Activated naive CD4-positive, alpha-beta T cell treated with anti-CD3 and anti-CD28 coated beads for 36 hours (primary cell): ENCODE data around the gene GRIK5. TPM values are rescaled to one million over a fixed set of nuclear protein-coding genes. Genes with fewer than 3 reads are reported as not detected.
"Not testable (repeated sequence)": the region's sequence is repeated elsewhere in the genome, so short reads cannot be mapped to it uniquely, and the experiment has no call there.

ENCODE experiments used
- CTCF ChIA-PET: fragments of 350-600 bp; sonication (Branson Sonifier 250); formaldehyde crosslinking; loops from one replicate; lab custom pipeline; 2021; ENCODE audit warnings: antibody characterized with exemption; lab: Charles Lee
- DNase-seq: peaks from one replicate; pipeline ENCODE4 v3.0.0-alpha.2; 2020
- H3K27ac Mint-ChIP-seq: one replicate; pipeline ENCODE4 v1.8.0; 2021; ENCODE audit warnings: mild to moderate bottlenecking, mixed read lengths
- H3K27me3 Mint-ChIP-seq: one replicate; pipeline ENCODE4 v1.8.0; 2021; ENCODE audit warnings: low read depth, mixed read lengths
- H3K36me3 Mint-ChIP-seq: one replicate; pipeline ENCODE4 v1.8.0; 2021; ENCODE audit warnings: low read depth, mixed read lengths
- H3K4me1 Mint-ChIP-seq: one replicate; pipeline ENCODE4 v1.8.0; 2021; ENCODE audit warnings: low read depth, mixed read lengths
- H3K4me3 Mint-ChIP-seq: one replicate; pipeline ENCODE4 v1.8.0; 2021; ENCODE audit warnings: mild to moderate bottlenecking, moderate library complexity, mixed read lengths
- H3K9me3 Mint-ChIP-seq: one replicate; pipeline ENCODE4 v1.8.0; 2021; ENCODE audit warnings: mixed read lengths
- intact Hi-C: fragments of 100-400 bp; cut with micrococcal nuclease; formaldehyde crosslinking; loops from one replicate; pipeline ENCODE4 v1.15.1; 2023
- total RNA-seq, 2 experiments: library from RNA; stranded (reverse); gene quantifications; one replicate each; pipeline ENCODE4 v1.2.3, GENCODE V29; 2021

Gene GRIK5
- total RNA-seq, 2 experiments from 2014 or later = 1.9 to 2.2 TPM

GRCh38 chr19:41997121-41997850, 72.7 kb downstream of the GRIK5 start:
- intact Hi-C loops = loop anchor here (5.0 kb wide), 1 partner anchor 35 kb away; no protein-coding TSS in a partner anchor
- no peaks in the 10 kb centered on the region for H3K9me3 Mint-ChIP-seq
- no peaks in the 10 kb centered on the region for H3K36me3 Mint-ChIP-seq
- H3K4me3 Mint-ChIP-seq = no peak overlapping the region
- H3K27me3 Mint-ChIP-seq = peaks cover 63% of the 10 kb centered on the region
- H3K4me1 Mint-ChIP-seq = peaks cover 27% of the 10 kb centered on the region
- H3K27ac Mint-ChIP-seq = no peak overlapping the region
- DNase-seq = peak; percentile 52
- CTCF ChIA-PET = interaction anchor here (0.6 to 2.3 kb wide), 3 partner anchors 38 to 112 kb away, joined by 3 to 6 read pairs (median 3); no protein-coding TSS in a partner anchor

- Mint-ChIP-seq H3K36me3 (no peaks in the 10 kb centered on the region), H3K4me1 (peaks cover 27% of the 10 kb centered on the region), H3K4me3 (no peak overlapping the region), H3K27me3 (peaks cover 53% of the 10 kb centered on the region), H3K27ac (no peak overlapping the region), H3K9me3 (no peaks in the 10 kb centered on the region)
- DNase-seq = no peak
- CTCF ChIA-PET = interaction anchor here (0.6 to 2.3 kb wide), 4 partner anchors 39 to 243 kb away, joined by 3 to 6 read pairs (median 4); no protein-coding TSS in a partner anchor
- intact Hi-C loops = loop anchor here (5.0 kb wide), 1 partner anchor 36 kb away; no protein-coding TSS in a partner anchor
Observed at GRCh38 chr19:41995959-41996797, 73.8 kb downstream of the GRIK5 start.

- peaks cover 45% of the 10 kb centered on the region for H3K27me3 Mint-ChIP-seq
- intact Hi-C loops = loop anchor here (5.0 kb wide), 1 partner anchor 37 kb away; no protein-coding TSS in a partner anchor
- H3K9me3 Mint-ChIP-seq = no peaks in the 10 kb centered on the region
- H3K36me3 Mint-ChIP-seq = no peaks in the 10 kb centered on the region
- CTCF ChIA-PET = interaction anchor here (1.0 to 2.3 kb wide), 2 partner anchors 40 to 242 kb away, joined by 4 to 6 read pairs; no protein-coding TSS in a partner anchor
- H3K27ac Mint-ChIP-seq = no peak overlapping the region
- DNase-seq = no peak
- H3K4me1 Mint-ChIP-seq = peaks cover 27% of the 10 kb centered on the region
- no peak overlapping the region for H3K4me3 Mint-ChIP-seq
Observed at GRCh38 chr19:41994994-41995958, 74.7 kb downstream of the GRIK5 start.

- CTCF ChIA-PET = no interaction called here
- Mint-ChIP-seq H3K4me1 (peaks cover 27% of the 10 kb centered on the region), H3K9me3 (no peaks in the 10 kb centered on the region), H3K36me3 (no peaks in the 10 kb centered on the region), H3K27me3 (peaks cover 38% of the 10 kb centered on the region), H3K27ac (no peak overlapping the region), H3K4me3 (no peak overlapping the region)
- intact Hi-C loops = no loop called here
- no peak for DNase-seq
Observed at GRCh38 chr19:41994521-41994971, 75.5 kb downstream of the GRIK5 start.

- CTCF ChIA-PET = interaction anchor here (0.9 kb wide), 1 partner anchor 41 kb away, joined by 3 read pairs; no protein-coding TSS in a partner anchor
- DNase-seq = peak; percentile 40
- Mint-ChIP-seq H3K27ac (no peak within 1 kb of the TSS), H3K4me1 (peaks cover 23% of the 10 kb centered on the region), H3K9me3 (no peaks in the 10 kb centered on the region), H3K36me3 (no peaks in the 10 kb centered on the region), H3K4me3 (peak within 1 kb of the TSS; percentile 57), H3K27me3 (peaks cover 34% of the 10 kb centered on the region)
- intact Hi-C loops = no loop called here
Observed at GRCh38 chr19:41993612-41994483, 76.2 kb downstream of the GRIK5 start, which contains the start of gene ATP1A3. TSS of gene ATP1A3 (minus strand) at chr19:41994230. CDS start at chr19:41994076, 154 bp downstream.

- not testable (repeated sequence) for H3K27ac Mint-ChIP-seq
Observed at GRCh38 chr19:41991925-41992569, 78.0 kb downstream of the GRIK5 start.

GRCh38 chr19:41991025-41991424, 79.0 kb downstream of the GRIK5 start:
- Mint-ChIP-seq H3K4me1 (peaks cover 10% of the 10 kb centered on the region), H3K36me3 (no peaks in the 10 kb centered on the region), H3K9me3 (no peaks in the 10 kb centered on the region), H3K27ac (no peak overlapping the region), H3K27me3 (peaks cover 15% of the 10 kb centered on the region), H3K4me3 (no peak overlapping the region)
- intact Hi-C loops = no loop called here
- CTCF ChIA-PET = no interaction called here
- DNase-seq = no peak

More at GRCh38 chr19:41991925-41992569, 78.0 kb downstream of the GRIK5 start:
- H3K36me3 Mint-ChIP-seq, H3K9me3 Mint-ChIP-seq, CTCF ChIA-PET, intact Hi-C loops, H3K4me3 Mint-ChIP-seq, DNase-seq: not testable (repeated sequence)
- Mint-ChIP-seq H3K4me1 (peaks cover 15% of the 10 kb centered on the region), H3K27me3 (peaks cover 26% of the 10 kb centered on the region)

- intact Hi-C loops = no loop called here
- H3K9me3 Mint-ChIP-seq = no peaks in the 10 kb centered on the region
- peaks cover 11% of the 10 kb centered on the region for H3K27me3 Mint-ChIP-seq
- H3K36me3 Mint-ChIP-seq = no peaks in the 10 kb centered on the region
- no peak overlapping the region for H3K27ac Mint-ChIP-seq
- H3K4me3 Mint-ChIP-seq = no peak overlapping the region
- CTCF ChIA-PET = no interaction called here
- no peak for DNase-seq
- peaks cover 10% of the 10 kb centered on the region for H3K4me1 Mint-ChIP-seq
Observed at GRCh38 chr19:41990615-41991014, 79.4 kb downstream of the GRIK5 start.

GRCh38 chr19:41990028-41990427, 80.0 kb downstream of the GRIK5 start:
- H3K36me3 Mint-ChIP-seq = no peaks in the 10 kb centered on the region
- no peak overlapping the region for H3K4me3 Mint-ChIP-seq
- intact Hi-C loops = no loop called here
- peaks cover 5% of the 10 kb centered on the region for H3K27me3 Mint-ChIP-seq
- peaks cover 7% of the 10 kb centered on the region for H3K4me1 Mint-ChIP-seq
- no peak overlapping the region for H3K27ac Mint-ChIP-seq
- no peaks in the 10 kb centered on the region for H3K9me3 Mint-ChIP-seq
- no peak for DNase-seq
- CTCF ChIA-PET = no interaction called here

- Mint-ChIP-seq H3K27me3 (peaks cover 3% of the 10 kb centered on the region), H3K36me3 (no peaks in the 10 kb centered on the region), H3K27ac (no peak overlapping the region), H3K4me1 (peaks cover 5% of the 10 kb centered on the region), H3K4me3 (no peak overlapping the region), H3K9me3 (no peaks in the 10 kb centered on the region)
- CTCF ChIA-PET = interaction anchor here (0.6 to 1.1 kb wide), 3 partner anchors 10 to 236 kb away, joined by 3 to 5 read pairs (median 4); no protein-coding TSS in a partner anchor
- intact Hi-C loops = no loop called here
- DNase-seq = no peak
Observed at GRCh38 chr19:41988947-41989346, 81.1 kb downstream of the GRIK5 start.
